Measurements from ENCODE around the gene ANKZF1. TPM values are rescaled to one million over a fixed set of nuclear protein-coding genes. Genes with fewer than 3 reads are reported as not detected.

Gene ANKZF1
- total and polyA plus RNA-seq, 2 of the 8 experiments (the other 6 are each of a cell fraction or from before 2014, with no cell fraction given): 32.5 to 50.1 TPM

- H3K14ac ChIP-seq (ENCODE audit: insufficient read length): no peak overlapping the region
- no peak overlapping the region for H3K27ac ChIP-seq (ENCODE audit: low read depth, low read length)
- no peaks in the 10 kb centered on the region for H3K79me1 ChIP-seq (ENCODE audit: low read depth, low read length)
- 89% methylated on average over 10 of the region's 10 CpGs; no CpG with 5 or more reads in 1 of the 2 experiments for WGBS, 2 experiments (ENCODE audit: extremely low coverage in 1 of 2, insufficient coverage in 1 of 2, insufficient read length in 1 of 2, insufficient replicate concordance in 2 of 2, low coverage in 1 of 2, low lambda C conversion rate in 2 of 2, missing lambda C conversion rate in 1 of 2)
- no peak overlapping the region for H3K4me3 ChIP-seq (ENCODE audit: extremely low read depth in 1 of 4, insufficient read depth in 2 of 4, low read depth in 3 of 4, low read length in 4 of 4)
- ChIA-PET CTCF (ENCODE audit: partially characterized antibody) (interaction anchor here (0.6 to 1.8 kb wide), 4 partner anchors 31 to 413 kb away, joined by 3 to 4 read pairs (median 4); no protein-coding TSS in a partner anchor), POLR2A (ENCODE audit: partially characterized antibody) (interaction anchor here (0.6 to 1.5 kb wide), 6 partner anchors 16 to 51 kb away, joined by 3 to 7 read pairs (median 3); partner anchors contain the start of genes ANKZF1, ATG9A, GLB1L and STK16)
- no peak overlapping the region for H2BK5ac ChIP-seq (ENCODE audit: low read depth, low read length)
- no peak overlapping the region for H4K8ac ChIP-seq (ENCODE audit: extremely low read depth, insufficient read depth, low read length)
- H3K4me2 ChIP-seq (ENCODE audit: insufficient read depth in 1 of 2, low read depth in 2 of 2, low read length in 2 of 2): no peak overlapping the region
- no peak overlapping the region for H2BK12ac ChIP-seq (ENCODE audit: low read depth, low read length)
- H3K4me1 ChIP-seq (replicated peaks in 1 of 4; ENCODE audit: control insufficient read depth in 3 of 4, insufficient read depth in 4 of 4, low read length in 3 of 4): peaks cover 0 to 2% (median 0%) of the 10 kb centered on the region in 4 experiments; a peak in 2 of 7 replicates
- H4K20me1 ChIP-seq (replicated peaks in 1 of 2; ENCODE audit: control insufficient read depth in 1 of 2, insufficient read depth in 2 of 2, low read length in 2 of 2): peaks cover 0 to 2% of the 10 kb centered on the region in 2 experiments
- FAIRE-seq (no peak), DNase-seq (ENCODE audit: low read depth in 1 of 2, low spot score in 2 of 2) (no peak)
- H3K9me3 ChIP-seq (ENCODE audit: insufficient read depth in 2 of 2, low read depth in 1 of 2, low read length in 1 of 2): no peaks in the 10 kb centered on the region
- no peak overlapping the region for H3K4ac ChIP-seq (replicated peaks; ENCODE audit: insufficient read length, low read depth, low read length)
- no peak overlapping the region for H4K91ac ChIP-seq (replicated peaks; ENCODE audit: insufficient read length, low read length)
- no peak overlapping the region for H3K9ac ChIP-seq (replicated peaks in 1 of 4; ENCODE audit: extremely low read depth in 1 of 4, low read depth in 3 of 4, low read length in 3 of 4)
- H3K18ac ChIP-seq (ENCODE audit: extremely low read depth, low read length): no peak overlapping the region
- H3K23ac ChIP-seq (ENCODE audit: insufficient read length): no peak overlapping the region
- no peak overlapping the region for H4K5ac ChIP-seq (ENCODE audit: insufficient read length, low read depth, low read length)
- no peak overlapping the region for H2BK120ac ChIP-seq (replicated peaks; ENCODE audit: low read depth, low read length)
- no peak overlapping the region for H2BK15ac ChIP-seq (ENCODE audit: low read length)
- H2AFZ ChIP-seq (ENCODE audit: low read length): no peak overlapping the region
- no peak overlapping the region for H2BK20ac ChIP-seq (ENCODE audit: low read length)
- no peaks in the 10 kb centered on the region for H3K27me3 ChIP-seq (replicated peaks in 1 of 4; ENCODE audit: control insufficient read depth in 3 of 4, extremely low read depth in 1 of 4, insufficient read depth in 3 of 4, low read length in 3 of 4)
- H3K56ac ChIP-seq (replicated peaks; ENCODE audit: insufficient read length, low read depth, low read length): no peak overlapping the region
- H3K79me2 ChIP-seq (ENCODE audit: control insufficient read depth in 1 of 2, insufficient read depth in 2 of 2, low read length in 2 of 2): no peaks in the 10 kb centered on the region
- no peak overlapping the region for H2AK5ac ChIP-seq (ENCODE audit: low read depth, low read length)
- peaks cover 14 to 57% (median 29%) of the 10 kb centered on the region in 4 experiments for H3K36me3 ChIP-seq (ENCODE audit: control insufficient read depth in 2 of 4, insufficient read depth in 4 of 4, low read length in 3 of 4)
- H3K23me2 ChIP-seq (ENCODE audit: low read depth, low read length): peaks cover 7% of the 10 kb centered on the region
- no peak for TF ChIP-seq SP4 (IDR thresholded peaks at IDR 0.05; ENCODE audit: low read length)
- no peak for TF ChIP-seq CTBP2 (IDR thresholded peaks at IDR 0.05; ENCODE audit: borderline replicate concordance, insufficient read depth, insufficient read length, low read length)
- no peak for TF ChIP-seq HDAC2 (IDR thresholded peaks at IDR 0.05; ENCODE audit: borderline replicate concordance in 1 of 2, low read depth in 2 of 2, low read length in 2 of 2)
- no peak for TF ChIP-seq BRCA1 (IDR thresholded peaks at IDR 0.05; ENCODE audit: low read depth, low read length)
- TF ChIP-seq SP1 (IDR thresholded peaks at IDR 0.05; ENCODE audit: low read depth, low read length): no peak
- TF ChIP-seq POU5F1 (IDR thresholded peaks at IDR 0.05; ENCODE audit: low read depth, low read length): no peak
- TF ChIP-seq MAFK (IDR thresholded peaks at IDR 0.05; ENCODE audit: low read depth, low read length): no peak
- TF ChIP-seq NRF1 (IDR thresholded peaks at IDR 0.05; ENCODE audit: low read depth, low read length): no peak
- TF ChIP-seq KDM1A (IDR thresholded peaks at IDR 0.05; ENCODE audit: borderline replicate concordance, low read length): no peak
- TF ChIP-seq TCF12 (IDR thresholded peaks at IDR 0.05; ENCODE audit: low read depth, low read length): no peak
- no peak for TF ChIP-seq CBX5 (IDR thresholded peaks at IDR 0.05; ENCODE audit: low read depth, low read length)
- no peak for TF ChIP-seq CREB1 (IDR thresholded peaks at IDR 0.05)
- no peak for TF ChIP-seq ATF3 (IDR thresholded peaks at IDR 0.05; ENCODE audit: insufficient read depth, low read depth, low read length)
- TF ChIP-seq SRF (IDR thresholded peaks at IDR 0.05; ENCODE audit: low read depth, low read length): no peak
These were observed 16.0 kb upstream of the ANKZF1 start for GRCh38 chr2:219213486-219214071.
